GM19328 (cell line): ENCODE results near the gene NLRP1.
A peak's percentile ranks its signal among the peaks of the same experiment; 100 is the strongest.

Experiments used
- ATAC-seq: cut with Tn5 transposase; IDR thresholded peaks from one replicate; pipeline ENCODE4 v1.9.1; 2021; ENCODE audit warnings: mild to moderate bottlenecking, moderate library complexity; ENCODE audit not compliant: unreplicated experiment

Gene NLRP1

DNA sequence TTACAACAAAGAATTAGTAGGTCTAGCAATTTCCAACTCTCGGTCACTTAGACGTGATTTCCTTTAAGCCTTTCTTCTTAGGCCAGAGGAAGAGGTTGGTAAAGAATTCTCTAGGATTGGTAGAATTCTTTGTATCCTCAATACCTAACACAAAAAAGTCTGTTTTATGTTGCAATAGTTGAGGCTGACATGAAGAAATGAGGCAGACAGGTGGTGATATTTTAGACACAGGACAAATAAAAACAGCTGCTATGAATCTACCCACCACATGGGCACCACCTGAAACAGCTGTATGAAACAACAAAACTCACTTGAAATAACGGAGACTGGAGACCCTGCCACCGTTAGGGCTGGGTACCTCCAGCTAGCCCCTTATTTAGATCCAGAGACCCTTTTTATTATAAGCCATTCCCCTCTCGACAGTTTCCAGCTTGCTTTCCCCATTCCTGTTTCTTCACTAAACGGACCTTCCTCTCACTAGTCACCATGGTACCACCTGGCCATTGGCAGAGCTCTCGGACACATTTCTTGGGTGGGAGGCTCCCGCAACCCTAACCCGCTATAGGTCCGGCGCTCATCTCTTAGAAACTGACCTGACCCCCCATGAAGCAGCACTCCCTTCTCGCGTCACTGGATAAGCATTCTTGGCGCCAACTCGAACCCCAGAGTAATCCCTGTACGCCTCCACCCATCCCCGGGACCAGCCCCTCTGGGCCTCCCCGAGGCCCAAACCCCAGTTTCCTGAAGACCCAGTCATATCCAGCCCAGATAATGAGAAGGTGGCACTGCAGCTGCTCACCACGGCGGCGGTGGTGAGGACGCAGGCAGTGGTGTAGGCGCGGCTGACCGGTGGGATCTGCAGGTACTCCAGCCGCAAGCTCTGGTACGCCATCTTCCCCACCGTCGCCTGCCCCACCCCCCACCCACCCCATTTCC is 98.8 kb downstream of the NLRP1 start, which contains the start of gene DERL2:
DERL2 (minus strand) TSS at position 909 of the 936 bp plus-strand sequence; CDS start at position 892, 17 bp downstream.
- ATAC-seq, result peak; percentile 20

- no peak for ATAC-seq
Measured at GRCh38 chr17:5481451-5481850, 102.9 kb downstream of the NLRP1 start.

DNA sequence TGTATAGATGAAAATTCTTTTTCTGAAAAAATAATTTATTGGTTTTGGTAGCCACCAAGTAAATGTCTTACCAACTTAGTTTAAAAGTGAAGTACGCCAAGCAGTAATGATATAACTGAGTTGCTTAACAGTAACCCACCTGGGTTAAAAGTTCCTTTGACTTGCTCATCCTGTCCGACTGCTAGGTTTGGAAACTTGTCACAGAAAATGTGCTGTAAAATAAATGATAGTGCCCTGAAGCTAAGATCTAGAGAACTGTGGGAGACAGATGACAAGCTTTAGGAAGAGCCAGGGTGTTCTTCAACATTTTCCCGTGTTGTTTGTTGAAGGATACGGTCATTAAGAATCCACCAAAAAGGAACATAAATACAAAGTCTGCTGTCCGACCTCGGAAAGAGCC is 103.3 kb downstream of the NLRP1 start:
- no peak for ATAC-seq

DNA sequence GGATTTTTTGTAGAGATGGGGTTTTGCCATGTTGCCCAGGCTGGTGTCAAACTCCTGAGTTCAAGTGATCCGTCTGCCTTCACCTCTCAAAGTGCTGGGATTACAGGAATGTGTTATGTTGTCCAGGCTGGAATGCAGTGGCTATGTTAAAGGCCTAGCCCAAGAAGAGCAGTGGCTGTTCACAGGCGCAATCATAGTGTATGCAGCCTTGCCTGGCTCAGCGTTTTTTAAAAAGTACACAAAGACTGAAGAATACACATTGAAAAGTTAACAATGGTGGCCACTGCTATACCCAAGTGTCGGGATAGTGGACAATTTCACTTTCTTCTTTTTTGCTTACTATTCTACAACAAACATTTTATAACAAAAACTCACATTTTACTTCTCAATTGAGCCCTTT is 105.3 kb downstream of the NLRP1 start:
- ATAC-seq, result no peak

GRCh38 chr17:5473906-5474305 is 110.4 kb downstream of the NLRP1 start:
- no peak for ATAC-seq

GRCh38 chr17:5472511-5472910 is 111.8 kb downstream of the NLRP1 start:
- no peak for ATAC-seq

DNA sequence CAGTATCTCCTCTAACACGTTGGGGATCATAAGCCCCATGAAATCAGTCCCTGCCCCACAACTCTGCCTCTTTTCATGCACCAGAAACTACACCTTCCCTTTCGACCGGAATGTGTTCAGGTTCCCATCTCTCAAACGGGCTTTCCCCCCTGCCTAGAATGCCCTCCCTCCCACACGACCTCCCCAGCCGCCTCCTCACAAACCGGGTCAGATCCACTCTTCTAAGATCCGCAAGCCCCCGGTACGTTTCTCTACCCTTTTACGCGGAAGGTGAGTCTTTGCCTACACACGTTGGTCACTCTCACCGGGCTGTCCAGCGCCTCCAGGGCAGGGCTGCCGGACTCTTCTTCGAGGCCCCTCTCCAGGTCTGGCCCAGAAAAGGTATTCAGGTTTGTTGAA is 116.2 kb downstream of the NLRP1 start:
- no peak for ATAC-seq

GRCh38 chr17:5467416-5467815 is 116.9 kb downstream of the NLRP1 start:
- ATAC-seq, result no peak

DNA sequence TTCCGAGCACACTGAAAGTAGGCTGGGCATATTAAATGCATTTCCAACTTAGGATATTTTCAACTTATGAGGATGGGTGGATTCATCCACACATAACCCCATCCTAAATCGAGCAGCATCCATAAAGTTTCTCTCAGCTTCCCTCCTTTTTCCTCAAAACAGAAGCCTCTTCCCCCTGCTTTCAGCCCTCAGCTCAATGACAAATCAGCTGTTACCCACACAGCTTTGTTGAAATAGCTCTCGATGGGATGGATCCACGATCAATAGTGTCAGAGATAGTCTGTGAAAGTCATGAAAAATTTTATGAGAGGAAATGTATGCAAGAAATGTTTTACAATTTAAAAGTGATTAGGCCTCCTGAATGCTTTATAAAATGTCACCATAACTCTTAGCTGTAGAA is 118.0 kb downstream of the NLRP1 start:
- ATAC-seq, result no peak

GRCh38 chr17:5464717-5465507 is 119.4 kb downstream of the NLRP1 start:
- ATAC-seq, result no peak
